Stimulated activated CD4-positive, alpha-beta T cell treated with anti-CD3 and anti-CD28 coated beads, Interleukin-15, amount 100 ng/mL, for 1 hour (primary cell): ENCODE measurements around the gene DPP6.
"Not testable (repeated sequence)": the region's sequence is repeated elsewhere in the genome, so short reads cannot be mapped to it uniquely, and the experiment has no call there.

Experiments
- DNase-seq, 2 donors: peaks; one replicate each; pipeline ENCODE4 v3.0.0-alpha.2; 2020; ENCODE audit warnings: low read depth in 1 of 2, low spot score in 1 of 2

Gene DPP6

GRCh38 chr7:154915600-154915999 is 863.4 kb downstream of the DPP6 start:
- no peak for DNase-seq

GRCh38 chr7:154916381-154916780 is 864.2 kb downstream of the DPP6 start:
- no peak for DNase-seq

DNA sequence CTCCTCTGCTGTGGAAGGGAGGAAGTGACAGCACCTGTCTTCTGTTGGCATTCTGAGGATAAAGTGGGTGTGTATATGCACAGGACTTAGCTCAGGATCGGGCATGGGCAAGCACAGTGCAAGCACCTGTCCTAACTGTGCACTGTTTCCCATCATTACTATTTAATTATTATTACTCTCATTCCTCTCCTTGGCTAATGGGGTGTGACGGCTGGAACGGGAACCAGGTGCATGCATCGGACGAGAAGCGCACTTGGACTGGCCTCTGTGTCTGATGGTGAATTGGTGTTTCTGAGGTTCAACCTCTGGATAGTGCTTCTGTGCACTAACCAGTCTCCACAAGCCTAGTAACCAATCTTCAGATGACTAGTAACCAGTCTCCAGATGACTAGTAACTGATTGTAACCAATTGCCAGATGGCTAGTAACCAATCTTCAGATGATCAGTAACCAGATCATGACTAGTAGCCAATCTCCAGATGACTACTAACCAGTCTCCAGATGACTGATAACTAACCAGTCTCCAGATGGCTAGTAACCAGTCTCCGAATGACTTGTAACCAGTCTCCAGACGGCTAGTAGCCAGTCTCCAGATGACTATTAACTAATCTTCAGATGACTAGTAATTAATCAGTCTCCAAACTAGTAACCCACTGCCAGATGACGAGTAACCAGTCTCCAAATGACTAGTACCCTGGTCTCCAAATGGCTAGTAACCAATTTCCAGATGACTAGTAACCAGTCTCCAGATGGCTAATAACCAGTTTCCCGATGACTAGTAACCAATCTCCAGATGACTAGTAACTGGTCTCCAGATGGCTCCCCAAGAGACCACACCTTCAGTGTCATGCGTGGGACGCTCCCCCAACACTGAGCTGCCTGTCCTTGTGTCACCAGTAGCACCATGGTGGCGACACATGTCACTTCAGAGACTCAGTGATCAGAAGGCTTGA is 864.9 kb downstream of the DPP6 start:
- DNase-seq = no peak

- no peak for DNase-seq
Observed at GRCh38 chr7:154917808-154918160, 865.6 kb downstream of the DPP6 start.

DNA sequence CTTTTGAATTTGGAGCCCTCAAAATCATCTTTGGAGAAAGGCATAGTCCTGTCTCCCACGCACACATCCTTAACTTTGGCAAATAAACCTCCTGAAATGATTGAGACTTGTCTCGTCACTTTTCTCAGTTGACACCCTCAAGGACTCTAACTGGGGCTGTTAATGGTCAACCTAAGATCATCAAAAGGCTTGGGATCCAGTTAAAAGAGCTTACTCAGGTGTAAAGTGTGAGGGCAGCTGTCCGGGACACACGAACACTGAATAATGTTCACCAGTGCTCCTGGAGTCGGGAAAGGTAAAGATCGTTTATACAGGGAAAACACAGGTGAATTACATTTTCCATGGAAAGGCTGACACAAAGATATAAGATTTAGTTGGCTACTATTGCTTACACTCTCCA is 866.1 kb downstream of the DPP6 start:
- no peak for DNase-seq

DNA sequence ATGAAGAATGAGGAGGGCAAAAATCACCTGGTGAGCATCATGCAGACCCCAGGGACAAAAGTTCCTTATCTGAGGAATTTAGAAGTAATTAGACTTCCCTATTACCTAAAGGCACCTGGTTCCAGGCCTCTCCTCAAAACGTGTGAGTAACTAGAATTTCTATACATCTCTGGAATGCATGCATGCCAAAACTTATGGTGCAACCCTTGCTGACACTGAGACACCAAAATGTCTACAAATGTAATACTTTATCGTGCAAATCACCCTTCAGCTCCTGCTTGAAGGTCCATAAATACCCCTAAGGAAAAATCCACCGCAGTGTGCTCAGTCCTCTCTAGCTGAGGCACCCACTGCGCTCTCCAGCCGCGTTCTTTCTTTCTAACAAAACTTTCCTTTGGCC is 866.5 kb downstream of the DPP6 start:
- DNase-seq = no peak

DNA sequence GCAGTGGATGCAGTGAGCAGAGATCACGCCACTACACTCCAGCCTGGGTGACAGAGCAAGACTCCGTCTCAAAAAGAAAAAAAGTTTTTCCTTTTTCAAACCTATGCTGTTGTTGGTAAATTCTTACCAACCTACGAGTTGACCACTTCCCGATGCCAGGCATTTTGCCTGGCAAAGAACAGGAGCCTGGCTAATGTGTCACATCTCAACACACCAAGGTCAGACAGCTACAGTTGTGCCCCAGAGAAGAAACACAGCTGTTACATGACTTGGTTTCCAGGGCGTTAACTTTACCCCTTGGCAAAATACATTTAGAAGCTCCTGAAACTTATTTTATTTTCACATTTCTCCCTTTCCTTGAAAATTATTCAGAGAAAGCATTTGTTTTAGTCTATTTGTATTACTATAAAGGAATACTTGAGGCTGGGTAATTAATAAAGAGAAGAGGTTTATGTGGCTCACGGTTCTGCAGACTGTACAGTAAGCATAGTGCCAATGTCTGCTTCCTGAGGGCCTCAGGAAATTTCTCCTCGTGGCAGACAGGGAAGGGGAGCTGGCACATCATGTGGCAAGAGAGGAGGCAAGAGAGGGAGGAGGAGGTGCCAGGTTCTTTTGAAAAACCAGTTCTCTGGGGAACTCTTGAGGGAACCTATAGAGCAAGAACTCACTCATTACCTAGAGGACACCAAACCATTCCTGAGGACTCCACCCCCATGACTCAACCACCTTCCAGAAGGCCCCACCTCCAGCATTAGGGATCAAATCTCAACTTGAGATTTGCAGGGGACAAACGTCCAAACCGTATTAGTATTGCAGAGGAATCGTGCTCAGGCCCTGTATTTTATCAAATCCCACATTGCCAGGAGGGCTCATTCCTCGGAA is 867.4 kb downstream of the DPP6 start:
- no peak for DNase-seq

DNA sequence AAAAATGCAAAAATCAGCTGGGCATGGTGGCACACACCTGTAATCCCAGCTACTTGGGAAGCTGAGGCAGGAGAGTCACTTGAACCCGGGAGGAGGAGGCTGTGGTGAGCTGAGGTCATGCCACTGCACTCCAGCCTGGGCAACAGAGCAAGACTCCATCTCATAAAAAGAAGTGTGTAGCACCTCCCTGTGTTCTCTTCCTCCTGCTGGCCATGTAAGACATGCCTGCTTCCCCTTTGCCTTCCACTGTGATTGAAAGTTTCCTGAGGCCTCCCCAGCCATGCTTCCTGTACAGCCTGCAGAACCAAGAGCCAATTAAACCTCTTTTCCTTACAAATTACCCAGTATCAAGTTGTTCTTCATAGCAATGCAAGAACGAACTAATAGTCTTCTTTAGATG is 870.3 kb downstream of the DPP6 start:
- DNase-seq = not testable (repeated sequence)

GRCh38 chr7:154927624-154928125 is 875.5 kb downstream of the DPP6 start:
- DNase-seq = peak; percentile 29 to 47

DNA sequence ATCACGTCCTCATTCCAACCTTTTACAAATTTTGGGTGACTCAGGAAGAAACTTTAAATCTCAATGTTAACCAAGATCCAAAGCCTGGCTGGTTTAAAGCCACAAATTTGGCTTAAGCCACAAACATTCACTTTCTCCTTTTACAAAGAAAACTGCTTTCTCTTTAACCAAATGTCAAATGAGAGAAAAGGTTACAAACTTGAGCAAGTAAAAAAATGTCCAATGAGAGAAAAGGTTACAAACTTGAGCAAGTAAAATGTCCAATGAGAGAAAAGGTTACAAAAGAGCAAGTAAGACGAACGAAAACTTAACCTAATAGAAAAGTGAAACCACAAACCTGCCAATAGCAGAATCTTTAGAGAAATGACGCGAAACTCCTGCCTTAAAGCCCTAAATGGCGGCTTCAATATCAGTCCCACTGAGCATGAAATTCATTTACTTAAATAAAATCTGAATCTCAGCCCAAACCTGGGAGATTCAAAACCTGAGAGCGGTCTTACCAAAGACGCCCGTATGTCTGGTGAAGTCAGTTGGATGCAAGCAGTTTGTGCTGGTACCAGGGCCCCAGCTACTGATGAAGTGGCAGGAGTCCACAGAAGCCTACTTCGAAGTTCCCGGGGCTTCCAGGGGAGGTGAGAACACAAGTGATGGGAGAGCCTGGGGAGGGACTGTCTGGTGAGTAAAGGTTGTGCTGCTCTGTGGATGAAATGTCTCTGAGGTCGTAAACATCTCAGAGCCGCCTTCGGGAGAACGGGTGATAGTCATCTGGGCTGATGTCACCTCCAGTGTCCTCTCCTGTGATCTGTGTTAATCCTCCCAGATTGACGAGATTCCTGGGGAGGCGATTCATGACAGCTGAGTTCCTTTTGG is 876.2 kb downstream of the DPP6 start:
- peak in 1 of 2 donors; percentile 22 for DNase-seq

GRCh38 chr7:154929006-154929726 is 877.0 kb downstream of the DPP6 start:
- DNase-seq = no peak

- DNase-seq = no peak
Observed at GRCh38 chr7:154931906-154932305, 879.7 kb downstream of the DPP6 start.

GRCh38 chr7:154934353-154934952 is 882.3 kb downstream of the DPP6 start:
- not testable (repeated sequence) for DNase-seq

DNA sequence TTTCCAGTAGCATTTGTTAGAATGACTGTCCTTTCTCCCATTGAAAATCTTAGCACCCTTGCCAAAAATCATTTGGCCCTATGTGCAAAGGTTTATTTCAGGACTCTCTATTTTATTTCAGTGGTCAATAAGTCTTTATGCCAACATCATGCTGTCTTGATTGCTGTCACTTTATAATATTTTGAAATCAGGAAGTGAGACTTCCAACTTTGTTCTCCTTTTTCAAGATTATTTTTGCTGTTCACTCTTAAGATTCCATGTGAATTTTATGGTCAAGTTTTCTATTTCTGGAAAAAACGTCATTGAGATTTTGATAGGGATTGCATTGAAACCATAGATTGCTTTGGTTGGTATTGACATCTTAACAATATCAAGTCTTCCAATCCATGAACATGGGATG is 885.6 kb downstream of the DPP6 start:
- no peak for DNase-seq

DNA sequence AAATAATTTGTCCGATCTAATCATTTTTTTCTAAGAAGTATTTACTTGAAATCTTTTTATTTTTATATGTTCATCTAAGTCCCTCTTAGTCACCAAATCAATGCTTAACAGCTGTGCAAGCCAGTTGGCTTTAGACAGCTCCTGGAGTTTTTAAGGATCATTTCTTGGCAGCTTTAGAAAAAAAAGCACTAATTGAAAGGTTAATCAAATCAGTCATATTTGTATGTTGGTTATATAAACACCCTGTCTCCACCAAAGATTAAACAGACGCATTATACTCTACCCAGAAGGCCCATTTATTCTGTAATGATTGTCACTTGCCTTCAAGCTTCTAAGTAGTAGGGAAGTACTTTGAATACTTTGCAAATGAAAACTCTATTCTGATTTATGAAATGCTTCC is 890.5 kb downstream of the DPP6 start:
- DNase-seq = no peak
